ENCODE measurements around the gene H1-8. TPM values are rescaled to one million over a fixed set of nuclear protein-coding genes. Genes with fewer than 3 reads are reported as not detected.

Gene H1-8
- polyA plus RNA-seq, 1 experiment = not detected

GRCh38 chr3:129583289-129583688 is 40.3 kb downstream of the H1-8 start:
- ChIA-PET CTCF (no interaction called here), POLR2A (no interaction called here)
- Histone ChIP-seq H3K27me3 (ENCODE audit: control insufficient read depth, insufficient read depth, low read length) (no peaks in the 10 kb centered on the region), H3K4me3 (ENCODE audit: low read depth, low read length) (no peak overlapping the region), H3K9me3 (ENCODE audit: control insufficient read depth, insufficient read depth, low read length) (no peaks in the 10 kb centered on the region), H3K27ac (ENCODE audit: low read depth, low read length) (no peak overlapping the region)
- no peak for TF ChIP-seq CTCF (IDR thresholded peaks at IDR 0.05; ENCODE audit: low read depth, low read length)
- DNase-seq (ENCODE audit: low read depth, low spot score) = no peak

DNA sequence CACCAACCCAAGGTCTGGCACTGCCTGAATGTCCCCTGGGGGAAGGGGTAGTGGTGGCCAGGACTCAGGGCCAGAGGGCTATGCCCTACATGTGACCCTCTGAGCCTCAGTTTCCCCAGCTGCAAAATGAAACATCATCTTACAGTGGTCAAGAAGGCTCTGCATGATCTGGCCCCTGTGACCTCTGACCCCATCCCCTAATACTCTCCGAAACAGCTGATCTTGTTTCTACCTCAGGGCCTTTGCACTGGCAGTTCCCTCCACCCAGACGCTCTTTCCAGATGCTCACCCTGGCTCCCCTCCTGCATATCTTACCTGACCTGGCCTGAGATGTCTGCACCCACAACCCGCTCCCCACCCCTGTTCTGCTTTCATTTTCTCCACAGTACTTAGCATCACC is 41.7 kb downstream of the H1-8 start:
- no peak for DNase-seq (ENCODE audit: low read depth, low spot score)
- ChIA-PET CTCF (no interaction called here), POLR2A (no interaction called here)
- no peak overlapping the region for H3K27ac ChIP-seq (ENCODE audit: low read depth, low read length)
- TF ChIP-seq CTCF (IDR thresholded peaks at IDR 0.05; ENCODE audit: low read depth, low read length) = no peak
- H3K4me3 ChIP-seq (ENCODE audit: low read depth, low read length) = no peak overlapping the region
- no peaks in the 10 kb centered on the region; the same call in 1 of the 2 replicates for H3K9me3 ChIP-seq (ENCODE audit: control insufficient read depth, insufficient read depth, low read length)
- no peaks in the 10 kb centered on the region for H3K27me3 ChIP-seq (ENCODE audit: control insufficient read depth, insufficient read depth, low read length)

DNA sequence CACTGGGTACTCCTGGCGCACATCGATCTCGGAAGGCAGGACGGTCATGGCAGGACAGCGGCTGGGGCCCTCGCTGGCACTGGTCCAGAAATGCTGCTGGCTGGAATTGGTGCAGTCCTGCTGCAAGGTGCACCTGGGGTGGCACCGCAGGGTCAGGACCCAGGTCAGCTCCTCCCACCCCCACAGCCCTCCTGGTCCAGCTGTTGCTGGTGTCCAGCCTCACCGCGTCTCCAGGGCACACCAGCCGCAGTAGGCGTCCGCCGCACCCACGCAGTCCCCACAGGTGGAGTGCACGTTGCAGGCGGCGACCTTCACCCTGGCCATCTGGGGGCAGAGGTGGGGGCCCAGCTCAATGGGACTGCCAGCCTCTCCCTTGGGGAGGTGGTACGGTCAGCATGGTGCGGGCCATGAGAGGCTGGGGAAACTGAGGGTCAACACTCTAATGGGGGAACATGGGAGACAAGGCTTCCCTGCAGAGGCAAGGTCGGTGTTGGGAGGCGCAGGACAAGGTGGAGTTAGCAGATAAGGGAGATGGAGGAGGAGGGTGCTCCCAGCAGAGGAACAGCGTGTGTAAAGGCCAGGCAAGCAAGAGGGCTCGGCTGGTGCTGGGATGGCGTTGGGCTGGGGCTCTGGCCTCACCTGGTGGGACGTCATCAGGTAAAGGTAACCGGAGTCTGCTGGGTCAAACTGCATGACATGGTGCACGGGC is 43.1 kb downstream of the H1-8 start:
- H3K4me3 ChIP-seq (ENCODE audit: low read depth, low read length) = no peak overlapping the region
- ChIA-PET CTCF (interaction anchor here (0.6 kb wide), 1 partner anchor 1679 kb away, joined by 3 read pairs; no protein-coding TSS in a partner anchor), POLR2A (no interaction called here)
- no peak overlapping the region for H3K27ac ChIP-seq (ENCODE audit: low read depth, low read length)
- no peak for DNase-seq (ENCODE audit: low read depth, low spot score)
- H3K9me3 ChIP-seq (ENCODE audit: control insufficient read depth, insufficient read depth, low read length) = no peaks in the 10 kb centered on the region; the same call in 1 of the 2 replicates
- H3K27me3 ChIP-seq (ENCODE audit: control insufficient read depth, insufficient read depth, low read length) = no peaks in the 10 kb centered on the region
- TF ChIP-seq CTCF (IDR thresholded peaks at IDR 0.05; ENCODE audit: low read depth, low read length) = no peak

DNA sequence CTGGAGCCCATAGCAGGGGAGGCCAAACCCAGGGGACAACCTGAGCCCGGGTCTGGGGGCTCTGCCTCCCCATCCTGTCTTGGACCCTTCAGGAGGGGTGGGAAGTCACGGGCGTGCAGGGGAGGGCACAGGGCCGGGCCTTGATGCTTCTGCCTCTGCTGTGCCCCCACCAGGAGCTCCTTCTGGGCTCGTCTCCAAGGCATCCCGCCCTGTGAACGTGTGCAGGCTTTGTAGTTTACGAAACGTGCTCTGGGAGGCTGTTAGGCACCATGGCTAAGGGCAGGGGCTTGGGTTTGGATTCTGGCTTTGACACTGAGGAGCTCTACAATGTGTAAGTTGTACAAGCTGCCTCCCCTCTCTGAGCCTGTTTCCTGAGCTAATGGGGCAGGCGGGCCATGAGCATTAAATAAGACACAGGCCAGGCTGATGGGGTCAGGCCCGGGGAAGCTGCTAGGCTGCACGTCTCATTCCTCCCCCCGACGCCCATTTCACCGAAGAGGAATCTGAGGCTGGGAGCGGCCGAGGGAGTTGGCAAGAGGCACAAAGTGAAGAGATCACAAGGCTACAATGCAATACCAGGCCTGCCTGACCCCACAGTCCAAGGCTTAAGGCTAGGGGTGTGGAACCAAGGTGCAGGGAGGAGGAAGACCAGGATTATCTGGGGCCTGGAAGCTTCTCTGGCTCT is 43.9 kb downstream of the H1-8 start:
- no peak for DNase-seq (ENCODE audit: low read depth, low spot score)
- CTCF ChIA-PET = interaction anchor here (0.6 kb wide), 1 partner anchor 1679 kb away, joined by 3 read pairs; no protein-coding TSS in a partner anchor

More for the DNA sequence above, 43.9 kb downstream of the H1-8 start:
- POLR2A ChIA-PET = interaction anchor here (0.9 kb wide), 1 partner anchor 9 kb away, joined by 3 read pairs; no protein-coding TSS in a partner anchor
- TF ChIP-seq CTCF (IDR thresholded peaks at IDR 0.05; ENCODE audit: low read depth, low read length) = no peak
- no peak overlapping the region for H3K27ac ChIP-seq (ENCODE audit: low read depth, low read length)
- H3K4me3 ChIP-seq (ENCODE audit: low read depth, low read length) = no peak overlapping the region
- H3K9me3 ChIP-seq (ENCODE audit: control insufficient read depth, insufficient read depth, low read length) = no peaks in the 10 kb centered on the region; the same call in 1 of the 2 replicates
- H3K27me3 ChIP-seq (ENCODE audit: control insufficient read depth, insufficient read depth, low read length) = no peaks in the 10 kb centered on the region
